Testis (tissue), 3 donors: ENCODE data around the gene STARD13. TPM values are rescaled to one million over a fixed set of nuclear protein-coding genes. Genes with fewer than 3 reads are reported as not detected.

Experiments
- DNase-seq: peaks from one replicate; pipeline ENCODE4 v3.0.0-alpha.2; 2019
- H3K27ac ChIP-seq, 2 donors: fragments of 200-600 bp; sonication (generic); one replicate each; pipeline ENCODE4 v1.5.1; 2019
- H3K27me3 ChIP-seq: fragments of 200-600 bp; sonication (generic); one replicate; pipeline ENCODE4 v1.5.1; 2019
- H3K36me3 ChIP-seq: fragments of 200-600 bp; sonication (generic); one replicate; pipeline ENCODE4 v1.5.1; 2017; ENCODE audit warnings: low read depth; ENCODE audit errors: missing control alignments
- H3K4me1 ChIP-seq: fragments of 200-600 bp; sonication (generic); one replicate; pipeline ENCODE4 v1.5.1; 2019
- H3K4me3 ChIP-seq, 2 donors: fragments of 200-600 bp; sonication (generic); one replicate each; pipeline ENCODE4 v1.5.1; 2017 to 2019
- H3K9me3 ChIP-seq: fragments of 200-600 bp; sonication (generic); one replicate; pipeline ENCODE4 v1.5.1; 2017
- CTCF ChIP-seq, 3 experiments: fragments of 450-650 bp in 2 of 3; fragments of 200-600 bp in 1 of 3; sonication (generic) in 1 of 3; IDR thresholded peaks; one replicate each; pipeline ENCODE4 v1.5.1; 2016 to 2019; ENCODE audit warnings: antibody characterized with exemption in 3 of 3, mild to moderate bottlenecking in 2 of 3, moderate library complexity in 1 of 3
- POLR2A ChIP-seq: fragments of 450-650 bp; IDR thresholded peaks from one replicate; pipeline ENCODE4 v1.6.1; 2017; ENCODE audit warnings: antibody characterized with exemption, mild to moderate bottlenecking, moderate library complexity
- WGBS, 2 donors: methylation state at CpG; one replicate each; pipeline ENCODE4 v1.1.5; 2018; 5-methylcytosine and 5-hydroxymethylcytosine counted together
- intact Hi-C: fragments of 100-400 bp; cut with DNase I; formaldehyde crosslinking; loops from one replicate; pipeline ENCODE4 v1.15.1; 2023; ENCODE audit warnings: low total_unique reads
- polyA plus RNA-seq: library from polyadenylated mRNA; stranded (reverse); fragments of 350-450 nt; fragmentation: Illumina TruSeq; extraction: RNeasy Lipid Tissue Mini Kit (QIAGEN cat#74804); gene quantifications from one replicate; pipeline ENCODE4 v1.2.3, GENCODE V29; 2014; ENCODE audit warnings: low read depth, low replicate concordance; ENCODE audit not compliant: insufficient read depth
- total RNA-seq, 2 donors: library from RNA; depleted of rRNA; stranded (reverse); fragments of >200 nt; gene quantifications; one replicate each; pipeline ENCODE4 v1.2.3, GENCODE V29; 2016

The STARD13 gene
- total and polyA plus RNA-seq, 3 donors from 2014 or later = 7.2 to 33.7 (median 24.4) TPM

- Histone ChIP-seq H3K9me3 (no peaks in the 10 kb centered on the region), H3K27ac (no peak overlapping the region), H3K27me3 (no peaks in the 10 kb centered on the region), H3K4me3 (no peak overlapping the region), H3K4me1 (peaks cover 26% of the 10 kb centered on the region), H3K36me3 (no peaks in the 10 kb centered on the region)
- intact Hi-C loops = no loop called here
- TF ChIP-seq CTCF (IDR thresholded peaks at IDR 0.05) (no peak), POLR2A (no peak)
- WGBS, 2 donors = 47 to 57% methylated on average over 3 of the region's 3 CpGs
- no peak for DNase-seq
Observed at GRCh38 chr13:33087790-33088189, 197.8 kb downstream of the STARD13 start.

GRCh38 chr13:33087091-33087490 is 198.5 kb downstream of the STARD13 start:
- Histone ChIP-seq H3K36me3 (no peaks in the 10 kb centered on the region), H3K4me3 (no peak overlapping the region), H3K27ac (no peak overlapping the region), H3K9me3 (no peaks in the 10 kb centered on the region), H3K27me3 (no peaks in the 10 kb centered on the region), H3K4me1 (peaks cover 19% of the 10 kb centered on the region)
- 74 to 79% methylated on average over 9 of the region's 9 CpGs for WGBS, 2 donors
- DNase-seq = no peak
- TF ChIP-seq POLR2A (no peak), CTCF (IDR thresholded peaks at IDR 0.05) (no peak)
- intact Hi-C loops = no loop called here

- intact Hi-C loops = no loop called here
- WGBS, 2 donors = 89 to 90% methylated on average over 1 of the region's 1 CpG
- Histone ChIP-seq H3K4me1 (no peaks in the 10 kb centered on the region), H3K36me3 (no peaks in the 10 kb centered on the region), H3K27ac (no peak overlapping the region), H3K9me3 (no peaks in the 10 kb centered on the region), H3K27me3 (no peaks in the 10 kb centered on the region), H3K4me3 (no peak overlapping the region)
- DNase-seq = no peak
- no peak for TF ChIP-seq CTCF (IDR thresholded peaks at IDR 0.05)
- no peak for TF ChIP-seq POLR2A
Observed at GRCh38 chr13:33083054-33083453, 202.5 kb downstream of the STARD13 start.

- no peaks in the 10 kb centered on the region for H3K36me3 ChIP-seq
- H3K9me3 ChIP-seq = no peaks in the 10 kb centered on the region
- H3K27ac ChIP-seq = no peak overlapping the region
- H3K27me3 ChIP-seq = no peaks in the 10 kb centered on the region
- H3K4me1 ChIP-seq = no peaks in the 10 kb centered on the region
- TF ChIP-seq POLR2A = no peak
- no peak overlapping the region for H3K4me3 ChIP-seq
- 69 to 78% methylated on average over 1 of the region's 1 CpG for WGBS, 2 donors
- intact Hi-C loops = no loop called here
- no peak for DNase-seq
Observed at GRCh38 chr13:33081666-33082065, 203.9 kb downstream of the STARD13 start.

GRCh38 chr13:33080972-33081590 is 204.5 kb downstream of the STARD13 start:
- no peak for DNase-seq
- Histone ChIP-seq H3K9me3 (no peaks in the 10 kb centered on the region), H3K4me3 (no peak overlapping the region), H3K36me3 (no peaks in the 10 kb centered on the region), H3K27ac (no peak overlapping the region), H3K4me1 (no peaks in the 10 kb centered on the region), H3K27me3 (no peaks in the 10 kb centered on the region)
- TF ChIP-seq POLR2A (no peak), CTCF (IDR thresholded peaks at IDR 0.05) (no peak)
- intact Hi-C loops = no loop called here
- 53 to 56% methylated on average over 5 of the region's 5 CpGs for WGBS, 2 donors
